Stimulated activated CD4-positive, alpha-beta T cell treated with anti-CD3 and anti-CD28 coated beads, Interleukin-12 subunit alpha, Interleukin-12 subunit beta, amount 100 ng/mL, for 48 hours (primary cell): ENCODE measurements around the gene C16orf90.

Source experiments
- DNase-seq, 3 donors: peaks; one replicate each; pipeline ENCODE4 v3.0.0-alpha.2; 2020; ENCODE audit warnings: low read depth in 2 of 3, low spot score in 1 of 3

Gene C16orf90

GRCh38 chr16:3467921-3468320 is 27.4 kb downstream of the C16orf90 start:
- no peak for DNase-seq

GRCh38 chr16:3467182-3467581 is 28.1 kb downstream of the C16orf90 start:
- no peak for DNase-seq

- no peak for DNase-seq
Observed at GRCh38 chr16:3465911-3466584, 29.2 kb downstream of the C16orf90 start.

- no peak for DNase-seq
Observed at GRCh38 chr16:3465301-3465700, 30.0 kb downstream of the C16orf90 start.

GRCh38 chr16:3461151-3461550 is 34.1 kb downstream of the C16orf90 start:
- no peak for DNase-seq

- no peak for DNase-seq
Observed at GRCh38 chr16:3460585-3460984, 34.7 kb downstream of the C16orf90 start.

- DNase-seq, result no peak
Observed at GRCh38 chr16:3460121-3460520, 35.2 kb downstream of the C16orf90 start.

- no peak for DNase-seq
Observed at GRCh38 chr16:3459401-3460090, 35.7 kb downstream of the C16orf90 start.

- no peak for DNase-seq
Observed at GRCh38 chr16:3458852-3459361, 36.4 kb downstream of the C16orf90 start.

- no peak for DNase-seq
Observed at GRCh38 chr16:3458278-3458851, 36.9 kb downstream of the C16orf90 start.

GRCh38 chr16:3457434-3458252 is 37.6 kb downstream of the C16orf90 start:
- DNase-seq, result peak; percentile 74 to 87 (median 80)

GRCh38 chr16:3454631-3455147 is 40.6 kb downstream of the C16orf90 start:
- no peak for DNase-seq

- DNase-seq, result no peak
Observed at GRCh38 chr16:3454093-3454492, 41.2 kb downstream of the C16orf90 start.

GRCh38 chr16:3444032-3444388 is 51.3 kb downstream of the C16orf90 start:
- DNase-seq, result peak in 2 of 3 donors; percentile 27 to 44
